ELR (cell line): ENCODE results near the gene ANO9.

Experiments
- DNase-seq: peaks from one replicate; pipeline ENCODE4 v3.0.0-alpha.2; 2015; ENCODE audit warnings: low read depth

Gene ANO9

DNA sequence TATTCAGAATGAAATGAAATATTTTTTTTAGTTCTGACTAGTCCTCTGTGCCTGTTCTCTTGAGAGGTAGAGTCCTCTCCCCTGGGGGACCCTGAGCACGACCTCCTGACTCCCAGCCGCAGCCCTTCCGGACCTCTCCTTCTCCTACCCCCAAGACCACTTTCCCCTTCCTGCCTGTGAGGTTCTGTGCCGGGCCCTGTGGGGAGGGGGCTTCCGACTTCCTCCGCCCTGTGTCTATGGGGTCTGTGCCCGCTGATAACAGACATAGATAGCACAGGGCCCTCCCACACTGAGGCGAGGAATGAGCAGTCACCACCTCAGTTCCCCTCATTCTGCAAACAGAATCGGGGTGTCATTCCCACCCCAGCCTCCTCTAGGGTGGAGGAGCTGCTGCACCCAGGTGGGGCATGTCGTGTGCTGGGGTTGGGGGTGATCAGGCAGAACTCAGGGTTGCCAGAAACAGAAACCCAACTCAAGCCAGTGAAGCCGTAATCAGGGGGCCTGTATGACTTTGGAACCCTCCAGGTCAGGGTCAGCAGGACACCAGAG, 59.7 kb downstream of the ANO9 start:
- no peak for DNase-seq

DNA sequence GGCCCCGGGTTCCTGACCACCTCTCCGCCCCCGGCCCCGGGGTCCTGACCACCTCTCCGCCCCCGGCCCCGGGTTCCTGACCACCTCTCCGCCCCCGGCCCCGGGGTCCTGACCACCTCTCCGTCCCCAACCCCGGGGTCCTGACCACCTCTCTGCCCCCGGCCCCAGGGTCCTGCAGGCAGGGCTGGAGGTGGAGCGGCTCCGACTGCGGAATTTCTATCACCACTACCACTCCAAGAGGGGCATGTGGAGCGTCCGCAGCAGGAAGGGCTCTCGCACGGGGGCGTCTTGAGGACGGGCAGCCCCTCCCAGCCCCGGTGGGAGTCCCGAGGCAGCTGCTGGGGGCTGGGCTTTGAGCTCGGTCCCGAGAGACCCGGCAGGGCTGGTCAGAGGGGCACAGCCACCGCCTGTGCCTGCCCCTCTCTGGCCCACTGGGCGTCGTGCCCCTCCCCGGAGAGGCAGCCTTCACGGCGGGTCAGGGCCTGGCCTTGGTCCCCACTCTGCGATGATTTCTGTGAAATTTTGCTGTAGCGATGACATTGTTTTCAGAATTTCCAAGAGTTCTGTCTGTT, 60.2 kb downstream of the ANO9 start:
- no peak for DNase-seq

DNA sequence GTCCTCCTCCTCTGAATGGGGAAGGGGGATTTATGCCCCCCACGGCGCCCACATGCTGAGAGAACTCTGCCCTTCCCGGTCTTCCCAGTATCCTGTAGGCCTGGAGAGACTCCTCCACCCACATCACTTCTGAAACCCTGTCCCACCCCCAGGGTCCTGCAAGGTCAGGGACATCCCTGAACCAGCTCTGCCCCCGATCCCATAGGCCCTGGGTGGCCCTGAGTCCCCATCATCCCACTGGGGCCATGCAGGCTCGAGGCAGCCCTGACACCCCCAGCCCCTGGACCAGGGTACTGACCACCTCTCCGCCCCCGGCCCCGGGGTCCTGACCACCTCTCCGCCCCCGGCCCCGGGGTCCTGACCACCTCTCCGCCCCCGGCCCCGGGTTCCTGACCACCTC, 60.8 kb downstream of the ANO9 start:
- DNase-seq = no peak

DNA sequence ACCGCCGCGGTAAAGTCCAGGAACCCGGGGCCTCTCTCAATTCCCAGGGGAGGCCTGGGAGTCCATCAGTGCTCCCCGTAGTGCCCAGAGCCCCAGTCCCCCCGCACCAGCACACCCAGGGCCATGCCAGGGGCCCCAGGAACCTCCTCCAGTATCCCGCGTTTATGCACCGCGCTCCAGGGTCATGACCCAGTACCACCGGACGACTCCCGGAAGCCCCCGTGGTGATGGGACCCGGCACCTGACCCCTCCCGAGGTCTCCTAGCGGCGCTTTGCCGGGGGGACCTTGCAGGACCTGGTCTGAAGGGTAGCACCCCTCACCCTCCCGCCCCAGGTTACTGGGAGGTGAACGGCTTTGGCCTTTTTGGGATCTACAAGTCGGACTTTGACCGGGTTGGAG, 61.3 kb downstream of the ANO9 start:
- DNase-seq = no peak

DNA sequence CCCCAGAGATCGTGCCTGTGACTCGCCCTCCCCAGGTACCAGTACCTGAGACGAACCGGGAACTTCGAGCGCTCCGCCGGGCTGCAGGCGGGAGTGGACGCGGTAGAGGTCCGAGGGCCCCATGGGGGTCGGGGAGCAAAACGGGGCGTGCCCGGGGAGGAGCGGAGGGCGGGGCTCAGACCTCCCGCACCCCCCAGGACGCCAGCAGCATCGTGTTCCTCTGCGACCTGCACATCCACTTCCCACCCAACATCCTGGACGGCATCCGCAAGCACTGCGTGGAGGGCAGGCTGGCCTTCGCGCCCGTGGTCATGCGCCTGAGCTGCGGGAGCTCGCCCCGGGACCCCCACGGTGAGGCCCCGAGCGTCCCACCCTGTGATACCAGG, 61.7 kb downstream of the ANO9 start:
- DNase-seq = no peak

DNA sequence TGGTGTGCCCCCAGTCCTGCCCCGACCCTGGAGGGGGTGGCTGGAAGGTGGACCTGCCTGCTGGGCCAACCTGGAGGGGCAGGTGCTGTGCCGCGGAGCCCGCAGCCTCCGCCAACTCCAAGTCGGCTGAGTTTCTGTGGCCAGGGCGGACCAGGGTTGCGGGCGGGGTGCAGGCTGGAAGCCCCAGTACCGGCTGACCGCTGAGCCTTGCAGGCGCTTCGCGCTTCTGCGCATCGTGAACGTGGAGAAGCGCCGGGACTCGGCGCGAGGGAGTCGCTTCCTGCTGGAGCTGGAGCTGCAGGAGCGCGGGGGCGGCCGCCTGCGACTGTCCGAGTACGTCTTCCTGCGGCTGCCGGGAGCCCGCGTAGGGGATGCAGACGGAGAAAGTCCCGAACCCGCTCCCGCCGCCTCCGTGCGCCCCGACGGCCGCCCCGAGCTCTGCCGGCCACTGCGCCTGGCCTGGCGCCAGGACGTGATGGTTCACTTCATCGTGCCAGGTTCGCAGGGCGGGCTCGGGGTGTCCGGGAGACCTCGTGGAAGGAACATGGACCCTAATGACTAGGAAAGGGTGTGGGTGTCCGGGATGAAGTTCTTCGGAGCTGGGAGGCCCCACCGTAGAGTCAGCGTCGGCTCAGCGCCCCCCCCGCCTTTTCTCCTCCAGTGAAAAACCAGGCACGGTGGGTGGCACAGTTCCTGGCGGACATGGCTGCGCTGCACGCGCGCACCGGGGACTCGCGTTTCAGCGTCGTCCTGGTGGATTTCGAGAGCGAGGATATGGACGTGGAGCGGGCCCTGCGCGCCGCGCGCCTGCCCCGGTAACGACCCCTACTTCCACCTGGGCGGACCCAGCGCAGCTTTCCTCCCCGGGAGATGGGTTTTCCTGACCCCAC, 62.4 kb downstream of the ANO9 start:
- no peak for DNase-seq

DNA sequence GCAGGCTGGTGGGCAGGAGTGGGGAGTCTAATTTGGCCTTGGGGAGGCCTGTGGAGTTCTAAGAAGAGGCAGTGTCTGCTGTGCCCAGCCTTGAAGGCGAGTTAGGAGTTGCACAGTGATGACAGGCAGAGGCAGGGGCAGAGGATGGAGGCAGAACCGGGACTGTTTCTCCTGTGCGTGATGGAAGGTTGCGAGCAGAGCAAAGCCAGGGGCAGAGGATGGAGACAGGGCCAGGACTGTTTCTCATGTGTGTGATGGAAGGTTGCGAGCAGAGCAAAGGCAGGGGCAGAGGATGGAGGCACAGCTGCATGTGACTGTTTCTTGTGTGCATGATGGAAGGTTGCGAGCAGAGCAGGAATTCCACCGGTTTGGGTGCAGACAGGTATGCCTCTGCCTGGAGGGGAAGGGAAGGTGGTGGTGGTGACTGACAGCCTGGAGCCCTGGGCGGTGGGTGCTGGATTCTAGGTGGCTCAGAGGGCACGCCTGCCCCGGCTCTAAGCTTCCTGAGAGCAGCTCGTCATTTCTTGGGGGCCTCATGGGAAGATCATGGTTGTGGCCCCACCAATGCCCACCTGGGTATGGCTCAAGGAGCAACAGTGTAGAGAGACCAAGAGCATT, 63.8 kb downstream of the ANO9 start:
- no peak for DNase-seq

DNA sequence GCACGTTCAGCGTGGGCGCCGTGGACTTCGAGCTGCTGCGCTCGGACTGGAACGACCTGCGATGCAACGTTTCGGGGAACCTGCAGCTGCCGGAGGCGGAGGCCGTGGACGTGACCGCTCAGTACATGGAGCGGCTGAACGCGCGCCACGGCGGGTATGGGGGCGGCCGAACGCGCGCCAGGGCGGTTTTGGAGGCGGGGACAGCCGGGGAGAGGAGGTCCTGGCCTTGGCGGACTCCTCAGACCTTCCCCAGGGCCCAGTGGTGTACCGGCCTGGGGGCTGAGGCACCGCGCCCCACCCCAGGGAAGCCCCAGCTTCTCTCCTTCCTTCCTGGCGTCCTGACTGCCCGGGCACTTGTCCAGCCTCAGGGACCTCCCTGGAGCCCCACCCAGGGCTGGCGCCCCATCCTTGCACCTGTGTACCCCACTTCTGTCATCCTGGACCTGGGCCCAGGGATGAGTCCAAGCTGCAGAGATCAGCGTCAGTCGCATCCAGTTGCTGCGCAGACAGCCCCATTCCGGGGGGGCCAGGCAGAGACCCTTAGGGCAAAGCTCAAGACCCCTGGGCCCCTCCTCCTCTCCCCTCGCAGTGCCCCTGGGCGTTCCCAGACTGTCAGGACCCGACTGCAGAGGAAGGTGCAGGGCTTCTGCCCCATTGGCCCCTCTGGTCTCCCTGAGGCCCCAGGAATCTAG, 64.5 kb downstream of the ANO9 start:
- DNase-seq = no peak

DNA sequence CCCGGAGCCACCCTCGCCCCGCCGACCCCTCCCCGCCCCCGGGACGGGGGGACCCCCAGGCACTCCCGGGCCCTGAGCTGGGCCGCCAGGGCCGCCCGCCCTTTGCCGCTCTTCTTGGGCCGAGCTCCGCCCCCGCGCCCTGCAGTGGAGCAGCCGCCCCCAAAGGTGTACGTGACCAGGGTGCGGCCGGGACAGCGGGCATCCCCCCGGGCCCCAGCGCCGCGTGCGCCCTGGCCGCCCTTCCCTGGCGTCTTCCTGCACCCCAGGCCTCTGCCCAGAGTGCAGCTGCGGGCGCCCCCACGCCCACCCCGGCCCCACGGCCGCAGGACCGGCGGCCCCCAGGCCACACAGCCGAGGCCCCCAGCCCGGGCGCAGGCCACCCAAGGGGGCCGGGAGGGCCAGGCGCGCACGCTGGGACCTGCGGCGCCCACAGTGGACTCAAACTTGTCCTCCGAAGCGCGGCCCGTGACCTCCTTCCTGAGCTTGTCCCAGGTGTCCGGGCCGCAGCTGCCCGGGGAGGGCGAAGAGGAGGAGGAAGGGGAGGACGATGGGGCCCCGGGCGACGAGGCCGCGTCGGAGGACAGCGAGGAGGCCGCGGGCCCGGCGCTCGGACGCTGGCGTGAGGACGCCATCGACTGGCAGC, 65.2 kb downstream of the ANO9 start:
- no peak for DNase-seq

DNA sequence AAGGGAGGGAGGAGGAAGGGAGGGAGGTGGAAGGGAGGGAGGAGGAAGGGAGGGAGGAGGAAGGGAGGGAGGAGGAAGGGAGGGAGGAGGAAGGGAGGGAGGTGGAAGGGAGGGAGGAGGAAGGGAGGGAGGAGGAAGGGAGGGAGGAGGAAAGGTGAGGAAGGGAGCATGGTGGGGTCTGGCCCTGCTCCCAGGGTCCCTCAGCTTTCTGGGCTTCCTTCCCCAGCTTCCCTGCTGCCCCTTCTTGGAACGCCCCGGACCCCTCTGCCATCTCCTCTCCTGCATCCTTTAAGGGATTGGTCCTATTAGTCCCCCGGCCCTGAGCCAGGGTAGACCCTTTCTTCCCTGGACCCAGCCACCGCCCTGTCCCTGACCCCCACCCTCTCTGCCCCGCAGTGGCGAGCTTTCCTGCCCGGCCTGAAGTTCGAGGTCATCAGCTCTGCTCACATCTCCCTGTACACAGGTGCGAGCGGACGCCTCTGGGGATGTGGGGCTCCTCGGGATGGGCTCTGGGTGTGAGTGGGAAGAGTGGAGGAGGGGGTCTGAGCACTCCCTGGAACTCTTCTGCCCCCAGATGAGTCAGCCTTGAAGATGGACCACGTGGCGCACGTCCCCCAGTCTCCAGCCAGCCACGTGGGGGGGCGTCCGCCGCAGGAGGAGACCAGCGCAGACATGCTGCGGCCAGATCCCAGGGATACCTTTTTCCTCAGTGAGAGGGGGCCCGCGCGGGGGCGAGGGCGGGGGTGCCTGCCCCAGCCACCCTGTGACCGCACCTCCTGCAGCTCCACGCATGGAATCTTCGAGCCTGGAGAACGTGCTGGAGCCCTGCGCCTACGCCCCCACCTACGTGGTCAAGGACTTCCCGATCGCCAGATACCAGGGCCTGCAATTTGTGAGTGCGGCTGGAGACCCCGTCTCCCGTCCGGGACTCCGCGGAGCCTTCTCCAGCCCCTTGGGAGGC, 66.5 kb downstream of the ANO9 start:
- no peak for DNase-seq

DNA sequence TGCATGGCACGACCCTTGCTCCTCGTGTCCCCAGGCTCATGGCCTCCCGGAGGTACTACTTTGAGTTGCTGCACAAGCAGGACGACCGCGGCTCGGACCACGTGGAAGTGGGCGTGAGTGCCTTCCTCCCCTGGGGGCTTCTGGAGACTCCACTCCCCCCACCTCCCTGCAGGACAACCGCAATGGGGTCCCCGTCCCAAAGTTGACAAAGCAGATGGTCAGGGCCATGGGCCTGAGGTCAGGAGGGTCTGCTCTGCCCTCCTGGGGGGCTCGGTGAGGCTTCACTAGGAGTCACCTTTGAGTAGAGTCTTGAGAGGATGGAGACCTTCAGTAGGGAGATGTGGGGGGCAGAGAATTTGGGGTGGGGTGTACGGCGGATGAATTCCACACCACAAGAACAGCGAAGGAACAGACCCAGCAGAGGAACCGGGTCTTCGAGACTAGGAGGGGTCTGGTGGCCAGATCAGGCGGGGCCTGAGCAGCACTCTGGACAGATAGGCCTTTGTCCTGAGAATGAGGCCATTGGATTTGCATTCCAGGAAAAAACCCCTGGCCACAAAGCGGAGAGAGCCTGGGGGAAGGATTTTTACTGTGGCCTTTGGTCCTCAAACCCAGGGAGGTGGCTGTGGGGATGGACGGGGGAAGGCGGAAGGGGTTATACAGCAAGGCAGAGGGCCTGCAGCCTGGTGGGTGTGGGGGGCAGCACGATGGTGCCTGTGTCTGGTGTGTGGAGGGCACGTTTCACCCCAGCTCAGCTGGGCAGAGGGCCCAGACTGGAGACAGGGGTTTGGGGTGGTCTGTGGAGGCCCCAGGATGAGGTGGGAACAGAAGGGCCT, 67.9 kb downstream of the ANO9 start:
- DNase-seq = no peak

DNA sequence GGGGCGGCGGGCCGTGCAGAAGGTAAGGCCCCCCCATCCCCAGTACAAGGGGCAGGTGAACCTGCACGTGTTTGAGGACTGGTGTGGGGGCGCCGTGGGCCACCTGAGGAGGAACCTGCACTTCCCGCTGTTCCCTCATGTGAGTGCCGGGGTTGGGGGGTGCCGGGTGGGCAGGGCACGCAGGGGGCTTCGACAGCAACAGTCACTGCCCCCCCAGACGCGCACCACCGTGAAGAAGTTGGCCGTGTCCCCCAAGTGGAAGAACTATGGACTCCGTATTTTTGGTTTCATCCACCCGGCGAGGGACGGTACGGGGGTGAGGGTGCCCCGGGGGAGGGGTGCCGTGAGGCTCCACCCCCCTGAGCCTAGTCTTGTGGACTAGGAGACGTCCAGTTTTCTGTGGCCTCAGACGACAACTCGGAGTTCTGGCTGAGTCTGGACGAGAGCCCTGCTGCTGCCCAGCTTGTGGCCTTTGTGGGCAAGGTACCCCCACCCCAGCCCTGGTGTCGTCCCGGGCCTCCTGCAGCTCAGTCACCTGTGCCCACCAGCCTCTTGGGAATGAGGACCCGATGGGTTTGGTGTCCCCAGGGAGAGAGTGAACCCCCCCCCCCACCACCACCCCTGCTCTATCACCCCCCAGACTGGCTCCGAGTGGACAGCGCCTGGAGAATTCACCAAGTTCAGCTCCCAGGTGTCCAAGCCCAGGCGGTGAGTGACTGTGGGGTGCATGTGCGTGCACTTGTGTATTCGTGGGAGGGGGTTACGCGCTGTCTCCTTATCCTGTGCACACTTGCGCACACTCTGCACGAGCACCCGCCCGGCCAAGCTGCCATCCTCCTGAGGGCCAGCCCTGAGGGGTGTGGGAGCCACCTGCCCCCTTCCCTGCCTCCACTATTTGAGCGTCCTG, 68.7 kb downstream of the ANO9 start:
- DNase-seq = no peak

DNA sequence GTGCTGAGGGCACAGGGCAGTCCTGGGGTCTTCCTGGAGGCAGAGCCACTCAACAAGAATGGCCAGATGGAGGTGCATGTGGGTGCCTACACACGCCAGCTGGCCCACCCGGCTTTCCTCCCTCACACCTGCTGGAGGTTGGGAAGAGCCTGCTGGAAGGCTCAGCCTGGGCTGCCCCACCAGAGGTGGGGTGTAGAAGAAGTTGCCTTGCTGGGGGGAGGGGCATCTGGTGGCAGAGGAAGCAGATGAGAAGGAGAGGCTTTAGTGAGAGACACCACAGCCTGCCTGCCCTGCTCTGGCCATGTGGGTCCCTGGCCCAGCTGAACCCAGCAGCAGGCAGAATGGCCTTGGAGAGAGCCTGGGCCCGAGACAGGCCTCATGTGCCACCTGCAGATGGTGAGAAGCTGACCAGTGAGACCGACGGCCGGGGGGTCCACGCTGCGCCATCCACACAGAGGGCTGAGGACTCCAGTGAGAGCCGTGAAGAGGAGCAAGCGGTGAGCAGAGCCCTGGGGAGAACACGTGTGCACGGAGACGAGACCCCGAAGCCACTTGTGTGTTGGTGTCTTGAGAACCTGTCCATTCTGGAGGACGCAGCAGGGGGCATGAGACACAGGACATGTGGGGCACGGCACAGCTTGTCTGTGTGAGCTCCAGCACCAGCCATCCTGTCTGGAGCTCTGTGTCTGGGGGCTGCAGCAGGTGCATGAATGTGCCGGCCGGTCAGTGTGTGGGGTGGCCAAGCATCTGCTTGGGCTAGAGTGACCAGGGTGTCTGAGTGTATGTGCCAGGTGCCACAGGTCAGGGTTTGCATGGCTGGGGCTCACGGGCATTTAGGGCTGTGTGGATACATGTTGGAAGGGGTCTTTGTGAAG, 69.9 kb downstream of the ANO9 start:
- DNase-seq = no peak

DNA sequence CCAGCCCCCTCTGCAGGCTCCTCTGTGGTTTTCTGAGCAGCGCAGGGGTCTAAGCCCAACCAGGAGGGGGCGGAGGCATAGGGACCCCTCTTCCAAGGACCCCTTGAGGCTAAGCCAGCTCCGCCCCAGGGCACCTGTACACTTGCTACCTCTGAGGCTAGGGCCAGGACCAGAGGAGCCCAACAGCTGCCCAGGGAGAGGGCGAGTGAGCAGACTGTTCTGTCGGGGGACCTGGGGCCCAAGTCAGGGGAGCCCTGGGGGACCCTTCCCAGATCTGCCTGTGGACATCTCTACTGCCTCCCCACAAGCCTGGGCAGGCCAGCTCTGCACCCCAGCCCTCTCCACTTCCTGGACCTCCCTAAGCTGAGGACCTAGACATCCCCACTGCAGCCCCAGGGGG, 70.8 kb downstream of the ANO9 start:
- no peak for DNase-seq

DNA sequence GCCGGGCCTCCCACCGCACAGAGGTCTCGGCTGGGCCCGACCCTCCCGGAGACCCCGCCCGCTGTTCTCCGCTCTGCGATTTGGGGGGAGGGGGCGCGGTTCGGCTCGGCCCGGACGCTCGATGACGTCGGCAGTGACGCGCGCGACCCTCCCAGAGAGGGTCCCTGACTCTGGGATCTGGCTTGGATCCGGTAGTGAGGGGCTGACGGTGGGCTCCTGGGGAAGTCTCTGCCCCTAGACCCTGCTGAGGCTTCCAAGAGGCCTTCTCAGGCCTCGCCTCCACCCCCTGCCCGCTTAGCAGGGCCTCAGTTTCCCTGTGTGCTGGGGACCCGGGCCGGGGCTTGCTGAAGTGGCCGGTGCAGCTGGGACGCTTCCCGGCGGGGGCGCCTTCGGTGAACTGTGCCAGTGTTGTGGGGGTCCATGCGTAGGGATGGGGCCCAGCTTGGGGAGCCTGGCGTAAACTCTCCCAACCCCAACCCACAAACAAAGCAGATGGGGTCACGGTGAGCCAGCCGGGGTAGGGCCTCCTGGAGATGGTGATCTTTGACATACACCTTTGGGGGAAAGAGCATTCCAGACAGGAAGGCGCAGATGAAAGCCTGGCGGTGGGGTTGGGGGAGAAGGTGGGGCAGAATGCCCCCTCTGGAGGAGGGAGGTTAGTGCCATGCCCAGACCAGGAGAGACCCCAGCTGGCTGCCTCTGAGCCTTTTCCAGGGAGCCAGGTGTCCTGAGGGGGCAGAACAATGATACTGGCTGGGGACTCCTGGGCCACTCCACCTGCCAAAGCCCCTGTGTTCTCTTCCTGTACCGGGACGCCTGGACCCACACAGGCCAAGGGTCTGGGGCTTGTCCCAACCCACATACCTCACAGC, 71.5 kb downstream of the ANO9 start:
- DNase-seq = no peak

DNA sequence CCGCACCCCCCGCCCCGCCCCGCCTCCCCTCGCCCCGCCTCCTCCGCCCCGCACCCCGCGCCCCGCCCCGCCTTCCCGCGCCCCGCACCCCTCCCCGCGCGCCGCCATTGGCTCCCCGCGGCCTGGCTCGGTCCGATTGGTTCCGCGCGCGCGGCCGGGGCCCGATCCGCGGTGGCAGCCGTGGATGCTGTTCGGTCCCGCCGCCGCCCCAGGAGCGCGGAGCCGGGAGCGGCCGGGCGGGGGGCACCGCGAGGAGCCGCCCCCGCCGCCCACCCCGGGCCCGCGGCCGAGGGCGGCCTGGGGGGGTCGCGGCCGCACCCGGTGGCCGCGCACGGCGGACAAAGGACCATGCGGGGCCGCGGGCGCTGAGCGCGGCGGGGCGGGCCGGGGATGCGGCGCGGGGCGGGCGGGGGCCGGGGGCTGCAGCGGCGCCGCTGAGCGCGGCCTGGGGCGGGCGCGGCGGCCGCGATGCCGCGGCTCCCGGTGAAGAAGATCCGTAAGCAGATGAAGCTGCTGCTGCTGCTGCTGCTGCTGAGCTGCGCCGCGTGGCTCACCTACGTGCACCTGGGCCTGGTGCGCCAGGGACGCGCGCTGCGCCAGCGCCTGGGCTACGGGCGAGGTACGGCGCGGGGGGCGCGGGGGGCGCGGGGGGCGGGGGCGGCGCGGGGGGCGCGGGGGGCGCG, 72.3 kb downstream of the ANO9 start, which contains the start of gene B4GALNT4:
Gene B4GALNT4 (plus strand): TSS at position 164 of the 683 bp plus-strand sequence. CDS start 305 bp downstream, at position 469.
- peak; percentile 21 for DNase-seq
